MM.1S (cell line): ENCODE measurements around the gene KRTAP19-1.

Experiments
- EZH2 ChIP-seq: fragments of 300-600 bp; sonication (generic); optimal IDR thresholded peaks from 2 replicates; pipeline ENCODE3; 2017; ENCODE audit warnings: low read depth, mild to moderate bottlenecking, antibody characterized with exemption, low read length, mixed read lengths
- TF ChIP-seq, protein P1 (sequence below): fragments of 300-600 bp; sonication (generic); IDR thresholded peaks from 2 replicates; pipeline ENCODE4 v1.5.1; 2016; ENCODE audit warnings: antibody characterized with exemption, low read length, mixed read lengths

DNA sequence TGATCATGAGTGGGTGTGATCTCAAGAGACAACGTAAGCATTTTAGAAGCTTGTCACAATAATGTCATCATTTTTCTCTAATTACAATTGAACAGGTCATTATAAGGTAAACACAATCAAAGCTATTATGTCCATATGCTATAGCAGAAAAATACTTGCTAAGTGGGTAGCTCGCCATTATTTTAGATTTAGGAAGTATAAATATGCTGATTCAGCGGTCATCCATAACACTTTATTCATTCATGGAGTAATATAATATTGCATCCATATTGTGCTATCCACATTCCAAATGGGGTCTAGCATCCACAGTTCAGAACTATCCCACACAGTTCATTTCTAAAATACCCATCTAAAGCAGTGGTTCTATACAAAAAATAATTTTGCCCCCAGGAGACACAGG, 31.7 kb downstream of the KRTAP19-1 start:
- TF ChIP-seq, protein P1, sequence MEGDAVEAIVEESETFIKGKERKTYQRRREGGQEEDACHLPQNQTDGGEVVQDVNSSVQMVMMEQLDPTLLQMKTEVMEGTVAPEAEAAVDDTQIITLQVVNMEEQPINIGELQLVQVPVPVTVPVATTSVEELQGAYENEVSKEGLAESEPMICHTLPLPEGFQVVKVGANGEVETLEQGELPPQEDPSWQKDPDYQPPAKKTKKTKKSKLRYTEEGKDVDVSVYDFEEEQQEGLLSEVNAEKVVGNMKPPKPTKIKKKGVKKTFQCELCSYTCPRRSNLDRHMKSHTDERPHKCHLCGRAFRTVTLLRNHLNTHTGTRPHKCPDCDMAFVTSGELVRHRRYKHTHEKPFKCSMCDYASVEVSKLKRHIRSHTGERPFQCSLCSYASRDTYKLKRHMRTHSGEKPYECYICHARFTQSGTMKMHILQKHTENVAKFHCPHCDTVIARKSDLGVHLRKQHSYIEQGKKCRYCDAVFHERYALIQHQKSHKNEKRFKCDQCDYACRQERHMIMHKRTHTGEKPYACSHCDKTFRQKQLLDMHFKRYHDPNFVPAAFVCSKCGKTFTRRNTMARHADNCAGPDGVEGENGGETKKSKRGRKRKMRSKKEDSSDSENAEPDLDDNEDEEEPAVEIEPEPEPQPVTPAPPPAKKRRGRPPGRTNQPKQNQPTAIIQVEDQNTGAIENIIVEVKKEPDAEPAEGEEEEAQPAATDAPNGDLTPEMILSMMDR = no peak
- TF ChIP-seq EZH2 = no peak
